ENCODE measurements around the gene GNB4. TPM values are rescaled to one million over a fixed set of nuclear protein-coding genes. Genes with fewer than 3 reads are reported as not detected.

GNB4 gene
- total and polyA plus RNA-seq, 2 donors (not counting 1 experiment from before 2014, with no cell fraction given), result 7.6 to 24.6 TPM

GRCh38 chr3:179450901-179451264 lies 387 bp downstream of the GNB4 start:
- peak overlapping the region; percentile 57 to 75 for H3K27ac ChIP-seq (ENCODE audit: low read length in 2 of 2)
- peak overlapping the region; percentile 81 for H3K9ac ChIP-seq (ENCODE audit: low read length)
- peaks cover 16 to 19% of the 10 kb centered on the region in 2 donors for H3K4me1 ChIP-seq (ENCODE audit: control insufficient read depth in 2 of 2, insufficient read depth in 2 of 2, low read length in 2 of 2)
- H4K20me1 ChIP-seq (ENCODE audit: control insufficient read depth, insufficient read depth, low read length, poor library complexity, severe bottlenecking), result peaks cover 13% of the 10 kb centered on the region
- Mint-ChIP-seq H3K27ac (peak overlapping the region; percentile 94), H3K4me3 (peak overlapping the region; percentile 97), H3K9me3 (ENCODE audit: insufficient read depth) (no peaks in the 10 kb centered on the region), H3K4me1 (peaks cover 45% of the 10 kb centered on the region), H3K27me3 (no peaks in the 10 kb centered on the region)
- ATAC-seq (ENCODE audit: low read depth) (peak; percentile 65), DNase-seq (no peak)
- ChIA-PET CTCF (interaction anchor here (1.0 kb wide), 1 partner anchor 12 kb away, joined by 6 read pairs; no protein-coding TSS in a partner anchor), POLR2A (interaction anchor here (1.2 to 1.3 kb wide), 2 partner anchors 10 to 12 kb away, joined by 4 to 5 read pairs; no protein-coding TSS in a partner anchor)
- no peaks in the 10 kb centered on the region for H3K9me3 ChIP-seq (ENCODE audit: control extremely low read depth in 1 of 3, control insufficient read depth in 2 of 3, insufficient read depth in 1 of 3, low read length in 2 of 3)
- peak overlapping the region; percentile 70 to 92 (median 78) for H3K4me3 ChIP-seq (ENCODE audit: control extremely low read depth in 1 of 5, extremely low read depth in 1 of 5, insufficient read depth in 1 of 5, low read depth in 2 of 5, low read length in 4 of 5)
- peak overlapping the region; percentile 91 for H3K4me2 ChIP-seq (replicated peaks; ENCODE audit: low read depth, low read length, poor library complexity, severe bottlenecking)
- intact Hi-C loops (cut with micrococcal nuclease), result loop anchor here (1.0 to 5.0 kb wide), 7 partner anchors 12 to 1151 kb away; partner anchors contain the start of genes MFN1, MRPL47, NDUFB5 and PIK3CA
- TF ChIP-seq EZH2 (IDR thresholded peaks at IDR 0.05; ENCODE audit: borderline replicate concordance, insufficient read depth, low read depth, low read length, poor library complexity, severe bottlenecking), result no peak
- TF ChIP-seq CTCF (IDR thresholded peaks at IDR 0.05), result no peak
- no peaks in the 10 kb centered on the region for H3K27me3 ChIP-seq (replicated peaks in 1 of 4; ENCODE audit: control extremely low read depth in 1 of 4, control insufficient read depth in 3 of 4, insufficient read depth in 4 of 4, low read length in 3 of 4)
- H3K36me3 ChIP-seq (replicated peaks in 1 of 2; ENCODE audit: control extremely low read depth in 1 of 2, control insufficient read depth in 1 of 2, extremely low read depth in 1 of 2, insufficient read depth in 2 of 2, low read length in 1 of 2), result peaks cover 0 to 2% of the 10 kb centered on the region in 2 experiments
- peaks cover 49% of the 10 kb centered on the region for H3K79me2 ChIP-seq (ENCODE audit: control insufficient read depth, insufficient read depth, low read length)
- peak overlapping the region; percentile 72 for H2AFZ ChIP-seq (ENCODE audit: insufficient read depth, low read depth, low read length, poor library complexity, severe bottlenecking)
- under 1% methylated on average over 43 of the region's 43 CpGs for WGBS (ENCODE audit: insufficient coverage)

GRCh38 chr3:179450261-179450701 lies 989 bp downstream of the GNB4 start:
- H3K79me2 ChIP-seq (ENCODE audit: control insufficient read depth, insufficient read depth, low read length), result peaks cover 55% of the 10 kb centered on the region
- ATAC-seq (ENCODE audit: low read depth) (no peak), DNase-seq (peak; percentile 32)
- H3K27me3 ChIP-seq (replicated peaks in 1 of 4; ENCODE audit: control extremely low read depth in 1 of 4, control insufficient read depth in 3 of 4, insufficient read depth in 4 of 4, low read length in 3 of 4), result no peaks in the 10 kb centered on the region
- peak overlapping the region; percentile 81 for H3K9ac ChIP-seq (ENCODE audit: low read length)
- H2AFZ ChIP-seq (ENCODE audit: insufficient read depth, low read depth, low read length, poor library complexity, severe bottlenecking), result peak overlapping the region; percentile 72
- intact Hi-C loops (cut with micrococcal nuclease), result loop anchor here (2.0 to 5.0 kb wide), 6 partner anchors 17 to 1152 kb away; partner anchors contain the start of genes MFN1, MRPL47, NDUFB5 and PIK3CA
- H3K27ac ChIP-seq (ENCODE audit: low read length in 2 of 2), result peak overlapping the region; percentile 57 to 75
- Mint-ChIP-seq H3K27ac (peak overlapping the region; percentile 94), H3K4me1 (peaks cover 45% of the 10 kb centered on the region), H3K4me3 (peak overlapping the region; percentile 97), H3K27me3 (no peaks in the 10 kb centered on the region), H3K9me3 (ENCODE audit: insufficient read depth) (no peaks in the 10 kb centered on the region)
- CTCF ChIA-PET, result interaction anchor here (0.6 kb wide), 1 partner anchor 126 kb away, joined by 3 read pairs; no protein-coding TSS in a partner anchor
- peaks cover 16 to 19% of the 10 kb centered on the region in 2 donors for H3K4me1 ChIP-seq (ENCODE audit: control insufficient read depth in 2 of 2, insufficient read depth in 2 of 2, low read length in 2 of 2)
- peak overlapping the region; percentile 70 to 92 (median 78) for H3K4me3 ChIP-seq (ENCODE audit: control extremely low read depth in 1 of 5, extremely low read depth in 1 of 5, insufficient read depth in 1 of 5, low read depth in 2 of 5, low read length in 4 of 5)
- TF ChIP-seq CTCF (IDR thresholded peaks at IDR 0.05) (no peak), EZH2 (IDR thresholded peaks at IDR 0.05; ENCODE audit: borderline replicate concordance, insufficient read depth, low read depth, low read length, poor library complexity, severe bottlenecking) (no peak)
- peak overlapping the region; percentile 91 for H3K4me2 ChIP-seq (replicated peaks; ENCODE audit: low read depth, low read length, poor library complexity, severe bottlenecking)
- H4K20me1 ChIP-seq (ENCODE audit: control insufficient read depth, insufficient read depth, low read length, poor library complexity, severe bottlenecking), result peaks cover 19% of the 10 kb centered on the region
- POLR2A ChIA-PET, result interaction anchor here (0.7 to 1.3 kb wide), 3 partner anchors 10 to 18 kb away, joined by 3 to 5 read pairs (median 4); no protein-coding TSS in a partner anchor
- H3K36me3 ChIP-seq (replicated peaks in 1 of 2; ENCODE audit: control extremely low read depth in 1 of 2, control insufficient read depth in 1 of 2, extremely low read depth in 1 of 2, insufficient read depth in 2 of 2, low read length in 1 of 2), result peaks cover 0 to 5% of the 10 kb centered on the region in 2 experiments
- no peaks in the 10 kb centered on the region for H3K9me3 ChIP-seq (ENCODE audit: control extremely low read depth in 1 of 3, control insufficient read depth in 2 of 3, insufficient read depth in 1 of 3, low read length in 2 of 3)
- no CpG with 5 or more reads among the region's 12 CpGs for WGBS (ENCODE audit: insufficient coverage)

Measured in B cell (primary cell).